Spleen (tissue), 7 donors: ENCODE data around the gene DAZAP1.

Experiments used
- CTCF ChIP-seq, 11 experiments: fragments of 200-600 bp in 7 of 11; fragments of 450-650 bp in 4 of 11; sonication (generic) in 4 of 11; IDR thresholded peaks in 8 of 11; conservative IDR thresholded peaks in 3 of 11; 1 replicate in 7 of 11; 2 replicates in 4 of 11; pipeline versions ENCODE4 v1.4.0 to v1.8.0; 2016 to 2021; ENCODE audit warnings: antibody characterized with exemption in 11 of 11, inconsistent platforms in 4 of 11, mild to moderate bottlenecking in 1 of 11
- POLR2A ChIP-seq, 3 donors: fragments of 450-650 bp; IDR thresholded peaks; one replicate each; pipeline ENCODE4 v1.5.1; 2017; ENCODE audit warnings: antibody characterized with exemption in 3 of 3, mild to moderate bottlenecking in 1 of 3
- donor health status: DM: no; HTN: no; CAD: no; lungs with moderate emphysema.
- donor health status: DM: no; HTN: no; CAD: no.
- donor health status: DM: no; HTN: no; CAD: no.

- TF ChIP-seq CTCF (IDR thresholded peaks at IDR 0.05 in 8 of 11, conservative IDR thresholded peaks at IDR 0.05 in 3 of 11) (no peak), POLR2A (IDR thresholded peaks at IDR 0.05) (no peak)
These were observed 38.7 kb downstream of the DAZAP1 start for GRCh38 chr19:1445932-1446712.
